ENCODE measurements around the gene PRR20G. TPM values are rescaled to one million over a fixed set of nuclear protein-coding genes. Genes with fewer than 3 reads are reported as not detected.

PRR20G gene
- total and polyA plus RNA-seq, 2 donors: not detected

DNA sequence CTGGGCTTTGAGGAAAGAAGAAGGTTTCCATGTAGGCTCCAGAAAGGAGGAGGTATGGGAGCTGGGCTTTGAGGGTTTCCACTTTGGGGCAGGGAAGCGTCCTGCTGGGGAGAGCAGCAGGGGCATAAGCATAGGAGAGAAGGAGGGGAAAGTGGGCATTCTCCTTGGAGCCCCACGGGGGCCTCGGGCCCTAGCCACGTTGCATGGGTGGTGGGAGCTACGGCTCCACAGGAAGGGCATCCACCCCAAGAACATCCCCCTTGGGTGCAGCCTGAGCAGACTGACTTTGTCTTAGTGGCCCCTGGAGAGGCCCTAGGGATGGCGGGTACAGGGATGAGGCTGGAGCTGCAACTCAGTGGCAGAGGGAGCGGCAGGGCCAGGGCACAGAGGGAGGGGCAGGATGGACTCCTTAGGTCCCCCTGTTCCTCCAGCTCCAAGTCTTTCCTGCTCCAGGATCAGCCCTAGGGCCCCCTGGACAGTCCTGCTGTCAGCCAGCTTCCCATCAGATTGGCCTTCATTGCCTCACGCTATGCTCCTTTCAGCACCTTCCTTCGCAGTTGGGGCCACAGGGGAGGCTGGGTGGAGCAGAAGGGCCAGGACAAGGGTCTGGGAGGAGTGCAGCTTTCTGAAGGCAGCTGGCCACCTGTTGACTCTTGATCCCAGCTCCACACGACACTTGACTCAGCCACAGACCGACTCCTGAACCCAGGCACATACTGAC, 22.9 kb downstream of the PRR20G start:
- DNase-seq (ENCODE audit: extremely low spot score): no peak
- 85% methylated on average over 11 of the region's 11 CpGs for WGBS
- H3K4me3 ChIP-seq (ENCODE audit: low read depth, low read length): no peak overlapping the region
- no peaks in the 10 kb centered on the region for H3K4me1 ChIP-seq (ENCODE audit: insufficient read depth)
- no peaks in the 10 kb centered on the region for H3K36me3 ChIP-seq (ENCODE audit: insufficient read depth)
- no peak overlapping the region for H3K27ac ChIP-seq (ENCODE audit: low read depth)

DNA sequence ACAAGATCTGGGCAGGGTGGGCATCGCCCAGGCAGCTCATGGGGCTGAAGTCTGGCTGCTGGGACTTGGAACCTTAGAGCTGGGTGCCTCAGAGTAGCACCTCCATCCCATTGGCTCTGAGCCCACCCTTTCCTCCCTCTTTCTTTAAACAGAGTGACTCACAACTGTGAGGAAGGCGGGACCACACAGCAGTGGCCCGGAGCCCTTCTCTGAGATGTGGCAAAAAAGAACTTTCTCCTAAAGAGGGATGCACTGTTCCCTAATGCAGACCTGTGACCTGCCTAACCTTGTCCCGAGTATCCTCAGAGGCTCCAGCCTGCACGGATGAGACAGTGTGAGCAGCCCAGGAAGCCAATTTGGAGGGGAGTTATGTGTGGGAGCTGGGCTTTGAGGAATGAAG, 23.6 kb downstream of the PRR20G start:
- 50% methylated on average over 5 of the region's 5 CpGs for WGBS
- H3K4me1 ChIP-seq (ENCODE audit: insufficient read depth): no peaks in the 10 kb centered on the region
- DNase-seq (ENCODE audit: extremely low spot score): no peak
- H3K27ac ChIP-seq (ENCODE audit: low read depth): no peak overlapping the region
- H3K36me3 ChIP-seq (ENCODE audit: insufficient read depth): no peaks in the 10 kb centered on the region
- H3K4me3 ChIP-seq (ENCODE audit: low read depth, low read length): no peak overlapping the region

DNA sequence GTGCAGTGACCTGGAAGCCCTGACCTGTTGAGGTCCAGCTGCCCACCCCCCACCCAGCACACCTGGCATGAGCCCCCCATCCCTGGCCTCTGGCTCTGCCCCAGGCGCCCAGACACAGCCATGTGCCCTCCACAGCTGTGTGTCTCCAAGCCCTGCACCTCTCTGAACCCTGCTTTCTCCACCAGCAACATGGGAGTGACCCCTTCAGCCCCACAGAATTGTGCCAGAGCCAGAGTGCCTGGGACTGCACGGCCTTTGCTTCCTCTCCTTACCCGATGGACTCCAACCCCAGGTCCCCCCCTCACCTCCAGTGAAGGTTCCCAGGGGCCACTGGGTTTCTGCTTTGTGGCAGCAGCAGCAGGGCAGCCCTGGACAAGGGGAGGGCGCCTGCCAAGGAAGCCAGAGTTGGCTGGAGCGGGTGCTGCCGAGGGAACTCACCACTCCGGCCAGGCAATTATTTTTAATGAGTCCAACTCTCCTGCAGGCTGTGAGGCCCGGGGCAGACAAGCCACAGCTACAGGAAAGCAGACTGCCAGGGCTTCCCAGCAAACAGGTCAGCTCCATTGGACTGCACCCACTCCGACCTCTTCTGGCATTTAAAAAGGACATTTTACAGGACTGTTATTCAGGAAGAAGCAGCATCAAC, 24.1 kb downstream of the PRR20G start:
- 58% methylated on average over 9 of the region's 9 CpGs for WGBS
- no peak for DNase-seq (ENCODE audit: extremely low spot score)
- H3K4me3 ChIP-seq (ENCODE audit: low read depth, low read length): no peak overlapping the region
- H3K27ac ChIP-seq (ENCODE audit: low read depth): no peak overlapping the region
- H3K36me3 ChIP-seq (ENCODE audit: insufficient read depth): no peaks in the 10 kb centered on the region
- H3K4me1 ChIP-seq (ENCODE audit: insufficient read depth): no peaks in the 10 kb centered on the region

DNA sequence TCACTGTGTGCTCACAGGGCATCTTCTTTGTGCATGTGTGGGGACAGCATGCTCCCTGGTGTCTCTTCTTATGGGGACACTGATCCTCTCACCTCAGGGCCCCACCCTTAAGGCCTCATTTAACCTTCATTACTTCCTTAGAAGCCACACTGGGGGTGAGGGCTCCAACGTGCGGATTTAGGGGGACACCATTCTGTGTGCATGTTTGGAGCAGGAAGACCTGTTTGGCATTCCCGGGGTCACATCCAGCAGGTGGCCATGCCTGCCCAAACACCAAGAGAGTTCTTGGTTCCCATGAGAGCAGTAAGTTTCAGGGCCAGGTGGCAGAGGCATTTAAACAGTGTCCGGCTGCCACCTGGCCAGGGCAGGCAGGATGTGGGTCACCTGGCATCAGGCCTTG, 24.8 kb downstream of the PRR20G start:
- Histone ChIP-seq H3K36me3 (ENCODE audit: insufficient read depth) (no peaks in the 10 kb centered on the region), H3K4me3 (ENCODE audit: low read depth, low read length) (no peak overlapping the region), H3K4me1 (ENCODE audit: insufficient read depth) (no peaks in the 10 kb centered on the region), H3K27ac (ENCODE audit: low read depth) (no peak overlapping the region)
- DNase-seq (ENCODE audit: extremely low spot score): no peak
- WGBS: 89% methylated on average over 4 of the region's 4 CpGs

DNA sequence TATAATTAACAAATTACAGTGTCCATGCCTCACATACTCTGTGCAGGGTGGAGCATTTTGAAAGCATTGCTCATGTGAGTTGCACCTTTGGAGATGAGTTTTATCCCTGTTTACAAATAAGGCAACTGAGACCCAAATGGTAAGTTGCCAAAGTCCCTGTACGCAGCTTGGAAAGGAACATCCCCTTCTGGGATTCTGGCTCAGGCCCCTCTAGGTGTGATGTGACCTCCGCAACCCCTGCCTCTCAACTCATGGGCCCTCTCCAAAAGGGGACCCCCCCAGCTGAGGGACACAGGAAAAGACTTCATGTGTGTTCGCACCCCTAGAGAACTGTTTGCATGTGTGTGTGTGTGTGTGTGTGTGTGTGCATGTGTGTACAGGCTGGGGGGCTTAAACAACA, 25.3 kb downstream of the PRR20G start:
- Histone ChIP-seq H3K4me3 (ENCODE audit: low read depth, low read length) (no peak overlapping the region), H3K4me1 (ENCODE audit: insufficient read depth) (no peaks in the 10 kb centered on the region), H3K27ac (ENCODE audit: low read depth) (no peak overlapping the region), H3K36me3 (ENCODE audit: insufficient read depth) (no peaks in the 10 kb centered on the region)
- WGBS: 92% methylated on average over 3 of the region's 3 CpGs
- no peak for DNase-seq (ENCODE audit: extremely low spot score)

DNA sequence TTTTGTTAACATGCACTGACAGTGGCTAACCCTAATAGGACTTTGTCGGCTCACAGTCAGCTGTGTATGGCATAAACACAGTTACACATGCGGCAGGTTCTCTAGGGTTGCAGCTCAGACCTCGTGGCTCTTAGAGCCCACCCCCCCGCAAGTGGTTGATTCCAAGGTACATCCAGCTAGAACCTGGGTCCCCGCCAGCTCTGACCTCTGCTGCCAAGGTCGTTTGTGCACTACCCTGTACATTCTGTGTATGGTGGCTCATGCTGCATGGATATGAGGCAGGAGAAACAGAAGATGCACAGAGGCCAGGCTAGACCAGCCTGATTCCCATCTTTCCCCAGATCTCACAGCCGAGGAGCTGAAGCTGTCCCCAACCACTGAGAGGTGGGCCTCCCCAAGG, 25.9 kb downstream of the PRR20G start:
- no peak for DNase-seq (ENCODE audit: extremely low spot score)
- Histone ChIP-seq H3K36me3 (ENCODE audit: insufficient read depth) (no peaks in the 10 kb centered on the region), H3K4me3 (ENCODE audit: low read depth, low read length) (no peak overlapping the region), H3K4me1 (ENCODE audit: insufficient read depth) (no peaks in the 10 kb centered on the region), H3K27ac (ENCODE audit: low read depth) (no peak overlapping the region)
- WGBS: 77% methylated on average over 7 of the region's 7 CpGs

DNA sequence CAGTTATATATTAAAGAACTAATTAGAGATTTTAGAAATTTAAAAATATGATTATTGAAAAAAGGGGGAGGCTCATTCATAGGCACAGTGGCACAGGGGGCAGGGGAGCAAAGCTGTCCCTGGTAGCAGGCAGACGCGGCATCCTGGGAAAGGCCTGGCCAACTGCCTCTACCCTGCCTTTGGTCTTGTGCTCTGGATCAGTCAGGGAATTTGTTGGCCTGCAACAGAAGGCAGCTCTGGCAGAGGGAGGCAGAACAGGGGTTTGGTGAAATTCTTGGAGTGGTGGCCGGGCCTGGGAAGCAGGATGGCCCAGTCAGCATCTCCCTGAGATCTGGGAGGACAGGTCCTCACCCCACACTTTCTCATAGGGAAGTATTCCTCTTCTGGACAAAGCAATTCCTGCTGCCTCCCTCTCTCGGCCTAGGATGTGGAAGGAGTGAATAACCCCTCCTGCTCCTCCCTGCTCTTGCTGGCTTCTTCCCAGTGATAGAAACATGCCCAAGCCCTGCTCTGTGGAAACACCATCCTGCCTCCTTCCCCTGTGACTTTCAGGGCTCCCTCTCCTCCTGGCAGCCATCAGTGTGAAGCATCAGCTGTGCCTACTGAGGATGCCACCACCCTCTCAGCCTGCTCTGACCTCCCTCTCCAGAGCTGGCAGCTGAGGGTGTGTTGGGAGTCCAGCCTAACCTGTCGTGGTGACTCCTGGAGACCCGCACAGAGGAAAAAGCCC, 26.9 kb downstream of the PRR20G start:
- 64% methylated on average over 6 of the region's 6 CpGs for WGBS
- Histone ChIP-seq H3K36me3 (ENCODE audit: insufficient read depth) (no peaks in the 10 kb centered on the region), H3K4me3 (ENCODE audit: low read depth, low read length) (no peak overlapping the region), H3K27ac (ENCODE audit: low read depth) (no peak overlapping the region), H3K4me1 (ENCODE audit: insufficient read depth) (no peaks in the 10 kb centered on the region)
- no peak for DNase-seq (ENCODE audit: extremely low spot score)

DNA sequence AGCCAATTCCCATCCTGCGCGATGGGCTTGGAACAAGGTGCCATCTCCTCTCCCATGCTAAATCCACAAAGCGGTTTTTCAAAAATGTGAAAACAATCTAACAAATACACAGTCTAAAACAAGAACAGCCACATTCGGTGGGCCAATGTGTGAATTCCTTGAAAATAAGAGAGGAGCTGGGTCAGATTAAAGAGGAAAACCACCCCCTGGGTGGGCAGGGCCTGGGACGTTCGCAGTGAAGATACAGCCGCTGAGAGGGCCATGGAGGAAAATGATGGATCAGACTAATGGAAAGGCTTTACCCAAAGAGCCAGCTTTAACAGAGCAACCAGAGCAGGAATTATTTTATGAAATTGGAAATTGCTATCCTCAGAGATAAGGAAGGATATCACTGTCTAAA, 27.4 kb downstream of the PRR20G start:
- DNase-seq (ENCODE audit: extremely low spot score): no peak
- WGBS: 86% methylated on average over 7 of the region's 7 CpGs
- Histone ChIP-seq H3K27ac (ENCODE audit: low read depth) (no peak overlapping the region), H3K4me3 (ENCODE audit: low read depth, low read length) (no peak overlapping the region), H3K4me1 (ENCODE audit: insufficient read depth) (no peaks in the 10 kb centered on the region), H3K36me3 (ENCODE audit: insufficient read depth) (no peaks in the 10 kb centered on the region)

DNA sequence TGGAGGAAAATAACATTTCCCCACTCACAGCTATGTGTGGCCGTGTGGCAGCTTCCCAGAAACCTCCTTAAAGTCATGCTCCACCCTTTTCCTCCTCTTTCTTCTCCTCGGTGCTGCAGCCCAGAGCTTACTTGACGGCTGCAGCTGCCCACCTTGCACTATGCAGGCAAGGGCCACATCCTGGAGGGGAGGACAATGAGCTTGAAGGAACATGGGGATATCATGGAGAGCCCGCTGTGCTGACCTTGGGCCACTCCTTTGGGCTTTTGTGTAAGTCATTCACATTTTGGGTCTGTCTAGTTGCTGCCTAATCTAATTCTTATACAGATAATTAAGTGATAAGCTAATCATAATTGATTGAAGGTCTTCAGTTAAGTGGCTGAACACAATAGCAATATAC, 28.0 kb downstream of the PRR20G start:
- Histone ChIP-seq H3K36me3 (ENCODE audit: insufficient read depth) (no peaks in the 10 kb centered on the region), H3K4me1 (ENCODE audit: insufficient read depth) (no peaks in the 10 kb centered on the region), H3K4me3 (ENCODE audit: low read depth, low read length) (no peak overlapping the region), H3K27ac (ENCODE audit: low read depth) (no peak overlapping the region)
- WGBS: 42% methylated on average over 4 of the region's 4 CpGs
- no peak for DNase-seq (ENCODE audit: extremely low spot score)

DNA sequence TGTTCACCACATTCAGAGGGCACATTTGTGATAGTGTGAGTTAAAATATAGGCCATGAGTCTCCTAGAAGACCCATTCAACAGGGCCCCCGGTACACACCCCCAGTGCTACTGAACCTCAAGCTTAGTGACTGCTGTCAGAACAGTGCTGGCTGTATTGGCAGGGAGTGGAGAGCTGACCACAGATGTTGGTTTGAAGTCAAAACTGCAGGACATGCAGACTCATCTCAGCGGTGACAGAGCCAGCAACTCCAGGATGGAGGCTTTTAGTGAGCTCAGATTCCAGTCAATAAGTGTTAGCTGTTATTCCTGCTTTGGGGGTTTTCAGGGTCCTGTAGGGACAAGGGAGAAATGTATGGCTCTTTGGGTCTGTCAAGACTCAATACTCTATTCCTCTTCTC, 29.1 kb downstream of the PRR20G start:
- 87% methylated on average over 2 of the region's 2 CpGs for WGBS
- no peak for DNase-seq (ENCODE audit: extremely low spot score)
- no peaks in the 10 kb centered on the region for H3K36me3 ChIP-seq (ENCODE audit: insufficient read depth)
- no peaks in the 10 kb centered on the region for H3K4me1 ChIP-seq (ENCODE audit: insufficient read depth)
- H3K27ac ChIP-seq (ENCODE audit: low read depth): no peak overlapping the region
- no peak overlapping the region for H3K4me3 ChIP-seq (ENCODE audit: low read depth, low read length)

DNA sequence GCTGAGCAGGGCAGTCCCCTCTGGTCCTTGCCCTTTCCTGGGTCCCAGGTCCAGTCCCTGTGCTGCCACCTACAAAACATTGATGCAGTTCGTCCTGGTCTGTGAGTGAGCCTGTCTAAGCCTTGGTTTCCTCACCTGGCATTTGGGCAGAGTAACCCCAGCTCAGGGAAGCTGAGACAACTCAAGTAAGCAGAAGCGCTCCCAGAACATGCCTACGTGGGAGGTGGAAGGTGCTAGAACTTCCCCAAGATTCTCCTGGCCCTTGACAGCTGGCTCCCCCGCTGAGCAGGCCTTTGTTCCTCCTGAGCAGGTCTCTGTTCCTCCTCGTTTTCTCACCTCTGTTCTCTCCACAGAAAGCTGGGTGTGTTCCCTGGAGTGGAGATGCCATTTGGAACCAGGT, 30.5 kb downstream of the PRR20G start:
- WGBS: 78% methylated on average over 5 of the region's 5 CpGs

DNA sequence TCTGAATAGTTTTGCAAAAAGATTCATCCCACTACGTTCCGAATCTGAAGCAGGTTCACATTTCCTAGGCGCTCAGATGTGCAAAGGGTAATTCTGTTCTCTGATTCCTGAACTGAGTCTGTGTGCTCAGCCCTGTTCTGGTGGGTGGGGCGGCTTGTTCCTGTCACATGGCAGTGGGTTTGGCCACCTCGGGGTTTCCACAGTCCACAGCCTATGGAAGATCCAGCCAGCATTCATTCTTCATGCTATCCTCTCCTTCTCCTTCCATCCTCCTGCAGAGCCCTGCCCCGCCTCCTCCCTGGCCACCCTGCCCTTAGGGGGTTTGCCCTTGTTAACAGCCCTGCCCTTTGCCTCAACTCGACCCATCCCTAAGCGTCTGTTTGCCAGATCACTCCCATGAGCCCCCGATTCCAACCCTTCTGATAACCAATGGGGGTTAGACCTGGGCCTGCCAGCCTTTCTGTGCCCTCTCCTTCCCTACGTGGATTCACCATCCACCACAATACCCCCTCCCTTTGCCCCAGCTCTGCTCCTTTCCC, 31.0 kb downstream of the PRR20G start:
- DNase-seq (ENCODE audit: extremely low spot score): no peak
- WGBS: 73% methylated on average over 10 of the region's 10 CpGs
- no peaks in the 10 kb centered on the region for H3K4me1 ChIP-seq (ENCODE audit: insufficient read depth)
- H3K27ac ChIP-seq (ENCODE audit: low read depth): no peak overlapping the region
- H3K4me3 ChIP-seq (ENCODE audit: low read depth, low read length): no peak overlapping the region
- H3K36me3 ChIP-seq (ENCODE audit: insufficient read depth): no peaks in the 10 kb centered on the region

More for the DNA sequence above, 30.5 kb downstream of the PRR20G start:
- Histone ChIP-seq H3K4me1 (ENCODE audit: insufficient read depth) (no peaks in the 10 kb centered on the region), H3K27ac (ENCODE audit: low read depth) (no peak overlapping the region), H3K36me3 (ENCODE audit: insufficient read depth) (no peaks in the 10 kb centered on the region), H3K4me3 (ENCODE audit: low read depth, low read length) (no peak overlapping the region)
- DNase-seq (ENCODE audit: extremely low spot score): no peak

DNA sequence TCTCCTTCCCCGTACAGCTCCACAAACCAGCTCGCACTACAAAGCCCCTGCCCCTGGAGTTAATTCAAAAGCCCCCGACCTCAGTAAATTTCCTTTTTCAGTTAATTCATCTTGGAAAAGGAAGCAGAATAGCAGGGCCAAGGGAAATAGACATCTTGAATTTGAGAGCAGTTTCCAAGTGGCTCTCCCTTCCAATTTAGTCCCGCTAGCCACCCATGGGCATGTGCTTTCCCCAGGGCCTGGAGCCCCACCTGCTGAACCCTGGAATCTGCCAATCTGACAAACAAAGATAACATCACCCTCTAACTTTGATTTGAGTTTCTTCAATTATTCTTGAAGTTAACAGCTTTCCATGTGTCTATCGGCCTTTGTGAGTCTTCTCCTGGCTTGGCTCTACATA, 31.7 kb downstream of the PRR20G start:
- DNase-seq (ENCODE audit: extremely low spot score): no peak
- WGBS: 82% methylated on average over 5 of the region's 5 CpGs
- Histone ChIP-seq H3K4me3 (ENCODE audit: low read depth, low read length) (no peak overlapping the region), H3K36me3 (ENCODE audit: insufficient read depth) (no peaks in the 10 kb centered on the region), H3K4me1 (ENCODE audit: insufficient read depth) (no peaks in the 10 kb centered on the region), H3K27ac (ENCODE audit: low read depth) (no peak overlapping the region)

DNA sequence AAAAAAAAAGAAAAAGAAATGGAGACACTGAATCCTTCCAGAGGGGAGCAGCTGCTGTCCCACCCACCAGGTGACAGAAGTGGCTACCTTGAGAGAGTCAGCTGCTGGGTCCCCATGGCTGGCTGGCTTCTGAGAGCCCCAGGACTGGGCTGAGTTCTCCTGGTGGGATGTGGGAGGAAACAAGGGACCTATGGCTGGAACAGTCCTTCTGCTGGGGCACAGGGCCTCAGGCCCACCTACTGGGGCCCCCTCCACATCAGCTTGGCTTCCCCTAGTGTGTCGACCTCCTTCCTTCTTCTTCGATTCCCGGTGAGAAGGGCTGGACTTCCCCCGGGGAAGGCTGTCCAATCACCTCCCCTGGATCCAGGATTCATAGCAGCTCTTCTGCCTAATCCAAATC, 32.3 kb downstream of the PRR20G start:
- H3K4me3 ChIP-seq (ENCODE audit: low read depth, low read length): no peak overlapping the region
- no peak overlapping the region for H3K27ac ChIP-seq (ENCODE audit: low read depth)
- 45% methylated on average over 4 of the region's 4 CpGs for WGBS
- H3K36me3 ChIP-seq (ENCODE audit: insufficient read depth): no peaks in the 10 kb centered on the region
- DNase-seq (ENCODE audit: extremely low spot score): no peak
- no peaks in the 10 kb centered on the region for H3K4me1 ChIP-seq (ENCODE audit: insufficient read depth)

All from urinary bladder (tissue), 4 donors.